SK-N-SH treated with all-trans-retinoic acid at 6 μM for 48 hours (cell line): ENCODE results near the gene RPRD1A.
"Not testable (repeated sequence)": the region's sequence is repeated elsewhere in the genome, so short reads cannot be mapped to it uniquely, and the experiment has no call there.

Experiments used
- ESRRG ChIP-seq: fragments of 250-450 bp; sonication (Bioruptor Pico); IDR thresholded peaks from 2 replicates; pipeline ENCODE4 v1.6.1; 2021; ENCODE audit warnings: mild to moderate bottlenecking
- ISL1 ChIP-seq: fragments of 250-450 bp; sonication (Bioruptor Pico); IDR thresholded peaks from 2 replicates; pipeline ENCODE4 v2.1.2; 2022; ENCODE audit warnings: mild to moderate bottlenecking, moderate library complexity
- PPARA ChIP-seq: fragments of 250-450 bp; sonication (Bioruptor Pico); IDR thresholded peaks from 2 replicates; pipeline ENCODE4 v1.5.0; 2020; ENCODE audit warnings: mild to moderate bottlenecking, borderline replicate concordance
- RARB ChIP-seq: fragments of 250-450 bp; sonication (Bioruptor Pico); IDR thresholded peaks from 2 replicates; pipeline ENCODE4 v1.8.0; 2021; ENCODE audit warnings: mild to moderate bottlenecking, moderate library complexity
- TCF4 ChIP-seq: fragments of 250-450 bp; sonication (Bioruptor Pico); IDR thresholded peaks from 2 replicates; pipeline ENCODE4 v1.8.0; 2021; ENCODE audit warnings: mild to moderate bottlenecking, moderate library complexity, borderline replicate concordance
- ZFP3 ChIP-seq: fragments of 250-450 bp; sonication (Bioruptor Pico); IDR thresholded peaks from 2 replicates; pipeline ENCODE4 v1.5.0; 2020; ENCODE audit warnings: mild to moderate bottlenecking, moderate library complexity
- ZFP30 ChIP-seq: fragments of 450-650 bp; formaldehyde crosslinking; IDR thresholded peaks from 2 replicates; pipeline ENCODE4 v1.5.0; 2022; ENCODE audit warnings: mild to moderate bottlenecking, moderate library complexity
- ZNF565 ChIP-seq: fragments of 450-650 bp; formaldehyde crosslinking; conservative IDR thresholded peaks from 2 replicates; pipeline ENCODE4 v1.5.0; 2020; ENCODE audit warnings: low read depth, mild to moderate bottlenecking, moderate library complexity
- ZNF70 ChIP-seq: fragments of 450-650 bp; formaldehyde crosslinking; IDR thresholded peaks from 2 replicates; pipeline ENCODE4 v1.5.0; 2020; ENCODE audit warnings: mild to moderate bottlenecking, moderate library complexity
- ZNF8 ChIP-seq: fragments of 450-650 bp; formaldehyde crosslinking; IDR thresholded peaks from 2 replicates; pipeline ENCODE4 v1.5.0; 2020; ENCODE audit warnings: mild to moderate bottlenecking, moderate library complexity
- TF ChIP-seq, protein P1 (sequence below): fragments of 250-450 bp; sonication (Bioruptor Pico); IDR thresholded peaks from 2 replicates; pipeline ENCODE4 v1.5.1; 2020; ENCODE audit warnings: low read depth, mild to moderate bottlenecking, moderate library complexity
- TF ChIP-seq, protein P2 (sequence below): fragments of 250-450 bp; sonication (Bioruptor Pico); IDR thresholded peaks from 2 replicates; pipeline ENCODE4 v1.8.0; 2020; ENCODE audit warnings: mild to moderate bottlenecking, moderate library complexity, borderline replicate concordance
- TF ChIP-seq, protein P3 (sequence below): fragments of 250-450 bp; sonication (Bioruptor Pico); IDR thresholded peaks from 2 replicates; pipeline ENCODE4 v1.5.1; 2021; ENCODE audit warnings: mild to moderate bottlenecking, moderate library complexity
- TF ChIP-seq, protein P4 (sequence below): fragments of 250-450 bp; sonication (Bioruptor Pico); IDR thresholded peaks from 2 replicates; pipeline ENCODE4 v1.5.0; 2020; ENCODE audit warnings: mild to moderate bottlenecking, moderate library complexity

DNA sequence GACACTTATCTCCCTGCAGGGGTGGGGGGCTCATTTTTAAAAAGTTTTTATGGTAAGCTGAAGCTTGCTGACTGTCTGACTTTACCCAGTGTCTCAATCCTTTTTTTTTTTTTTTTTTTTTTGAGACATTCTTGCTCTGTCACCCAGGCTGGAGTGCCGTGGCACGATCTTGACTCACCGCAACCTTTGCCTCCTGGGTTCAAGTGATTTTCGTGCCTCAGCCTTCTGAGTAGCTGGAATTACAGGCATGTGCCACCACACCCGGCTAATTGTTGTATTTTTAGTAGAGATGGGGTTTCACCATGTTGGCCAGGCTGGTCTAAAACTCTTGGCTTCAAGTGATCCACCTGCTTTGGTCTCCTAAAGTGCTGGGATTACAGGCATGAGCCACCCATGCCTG lies 24.8 kb upstream of the RPRD1A start:
- TF ChIP-seq, protein P1, sequence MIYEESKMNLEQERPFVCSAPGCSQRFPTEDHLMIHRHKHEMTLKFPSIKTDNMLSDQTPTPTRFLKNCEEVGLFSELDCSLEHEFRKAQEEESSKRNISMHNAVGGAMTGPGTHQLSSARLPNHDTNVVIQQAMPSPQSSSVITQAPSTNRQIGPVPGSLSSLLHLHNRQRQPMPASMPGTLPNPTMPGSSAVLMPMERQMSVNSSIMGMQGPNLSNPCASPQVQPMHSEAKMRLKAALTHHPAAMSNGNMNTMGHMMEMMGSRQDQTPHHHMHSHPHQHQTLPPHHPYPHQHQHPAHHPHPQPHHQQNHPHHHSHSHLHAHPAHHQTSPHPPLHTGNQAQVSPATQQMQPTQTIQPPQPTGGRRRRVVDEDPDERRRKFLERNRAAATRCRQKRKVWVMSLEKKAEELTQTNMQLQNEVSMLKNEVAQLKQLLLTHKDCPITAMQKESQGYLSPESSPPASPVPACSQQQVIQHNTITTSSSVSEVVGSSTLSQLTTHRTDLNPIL, result not testable (repeated sequence)
- TF ChIP-seq TCF4, ZFP3, PPARA, ZNF8, ZNF565, ISL1, ESRRG, ZNF70, ZFP30, RARB (CRISPR knock-in tag): not testable (repeated sequence)
- TF ChIP-seq, protein P2, sequence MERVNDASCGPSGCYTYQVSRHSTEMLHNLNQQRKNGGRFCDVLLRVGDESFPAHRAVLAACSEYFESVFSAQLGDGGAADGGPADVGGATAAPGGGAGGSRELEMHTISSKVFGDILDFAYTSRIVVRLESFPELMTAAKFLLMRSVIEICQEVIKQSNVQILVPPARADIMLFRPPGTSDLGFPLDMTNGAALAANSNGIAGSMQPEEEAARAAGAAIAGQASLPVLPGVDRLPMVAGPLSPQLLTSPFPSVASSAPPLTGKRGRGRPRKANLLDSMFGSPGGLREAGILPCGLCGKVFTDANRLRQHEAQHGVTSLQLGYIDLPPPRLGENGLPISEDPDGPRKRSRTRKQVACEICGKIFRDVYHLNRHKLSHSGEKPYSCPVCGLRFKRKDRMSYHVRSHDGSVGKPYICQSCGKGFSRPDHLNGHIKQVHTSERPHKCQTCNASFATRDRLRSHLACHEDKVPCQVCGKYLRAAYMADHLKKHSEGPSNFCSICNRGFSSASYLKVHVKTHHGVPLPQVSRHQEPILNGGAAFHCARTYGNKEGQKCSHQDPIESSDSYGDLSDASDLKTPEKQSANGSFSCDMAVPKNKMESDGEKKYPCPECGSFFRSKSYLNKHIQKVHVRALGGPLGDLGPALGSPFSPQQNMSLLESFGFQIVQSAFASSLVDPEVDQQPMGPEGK, result not testable (repeated sequence)
- TF ChIP-seq, protein P3, sequence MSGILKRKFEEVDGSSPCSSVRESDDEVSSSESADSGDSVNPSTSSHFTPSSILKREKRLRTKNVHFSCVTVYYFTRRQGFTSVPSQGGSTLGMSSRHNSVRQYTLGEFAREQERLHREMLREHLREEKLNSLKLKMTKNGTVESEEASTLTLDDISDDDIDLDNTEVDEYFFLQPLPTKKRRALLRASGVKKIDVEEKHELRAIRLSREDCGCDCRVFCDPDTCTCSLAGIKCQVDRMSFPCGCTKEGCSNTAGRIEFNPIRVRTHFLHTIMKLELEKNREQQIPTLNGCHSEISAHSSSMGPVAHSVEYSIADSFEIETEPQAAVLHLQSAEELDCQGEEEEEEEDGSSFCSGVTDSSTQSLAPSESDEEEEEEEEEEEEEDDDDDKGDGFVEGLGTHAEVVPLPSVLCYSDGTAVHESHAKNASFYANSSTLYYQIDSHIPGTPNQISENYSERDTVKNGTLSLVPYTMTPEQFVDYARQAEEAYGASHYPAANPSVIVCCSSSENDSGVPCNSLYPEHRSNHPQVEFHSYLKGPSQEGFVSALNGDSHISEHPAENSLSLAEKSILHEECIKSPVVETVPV, result not testable (repeated sequence)
- TF ChIP-seq, protein P4, sequence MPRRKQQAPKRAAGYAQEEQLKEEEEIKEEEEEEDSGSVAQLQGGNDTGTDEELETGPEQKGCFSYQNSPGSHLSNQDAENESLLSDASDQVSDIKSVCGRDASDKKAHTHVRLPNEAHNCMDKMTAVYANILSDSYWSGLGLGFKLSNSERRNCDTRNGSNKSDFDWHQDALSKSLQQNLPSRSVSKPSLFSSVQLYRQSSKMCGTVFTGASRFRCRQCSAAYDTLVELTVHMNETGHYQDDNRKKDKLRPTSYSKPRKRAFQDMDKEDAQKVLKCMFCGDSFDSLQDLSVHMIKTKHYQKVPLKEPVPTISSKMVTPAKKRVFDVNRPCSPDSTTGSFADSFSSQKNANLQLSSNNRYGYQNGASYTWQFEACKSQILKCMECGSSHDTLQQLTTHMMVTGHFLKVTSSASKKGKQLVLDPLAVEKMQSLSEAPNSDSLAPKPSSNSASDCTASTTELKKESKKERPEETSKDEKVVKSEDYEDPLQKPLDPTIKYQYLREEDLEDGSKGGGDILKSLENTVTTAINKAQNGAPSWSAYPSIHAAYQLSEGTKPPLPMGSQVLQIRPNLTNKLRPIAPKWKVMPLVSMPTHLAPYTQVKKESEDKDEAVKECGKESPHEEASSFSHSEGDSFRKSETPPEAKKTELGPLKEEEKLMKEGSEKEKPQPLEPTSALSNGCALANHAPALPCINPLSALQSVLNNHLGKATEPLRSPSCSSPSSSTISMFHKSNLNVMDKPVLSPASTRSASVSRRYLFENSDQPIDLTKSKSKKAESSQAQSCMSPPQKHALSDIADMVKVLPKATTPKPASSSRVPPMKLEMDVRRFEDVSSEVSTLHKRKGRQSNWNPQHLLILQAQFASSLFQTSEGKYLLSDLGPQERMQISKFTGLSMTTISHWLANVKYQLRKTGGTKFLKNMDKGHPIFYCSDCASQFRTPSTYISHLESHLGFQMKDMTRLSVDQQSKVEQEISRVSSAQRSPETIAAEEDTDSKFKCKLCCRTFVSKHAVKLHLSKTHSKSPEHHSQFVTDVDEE (CRISPR knock-in tag), result not testable (repeated sequence)
